ENCODE results near the gene PSMB10.

- no peak for TF ChIP-seq CTCF (IDR thresholded peaks at IDR 0.05)
- TF ChIP-seq POLR2A (IDR thresholded peaks at IDR 0.05; ENCODE audit: low read depth): no peak
- TF ChIP-seq POLR2AphosphoS5 (IDR thresholded peaks at IDR 0.05): no peak
Observed at GRCh38 chr16:67936880-67937605, 393 bp upstream of the PSMB10 start.
